Karpas-422 (cell line): Measurements from ENCODE around the gene STRADB. TPM values are rescaled to one million over a fixed set of nuclear protein-coding genes. Genes with fewer than 3 reads are reported as not detected.
"Not testable (repeated sequence)": the region's sequence is repeated elsewhere in the genome, so short reads cannot be mapped to it uniquely, and the experiment has no call there.

Source experiments
- DNase-seq: peaks from one replicate; pipeline ENCODE4 v3.0.0-alpha.2; 2015
- H2AFZ ChIP-seq: fragments of 200-600 bp; sonication (generic); 2 replicates; pipeline ENCODE4 v1.6.1; 2014; ENCODE audit warnings: antibody characterized with exemption, low read length, mixed read lengths
- H3K27ac ChIP-seq: fragments of 200-600 bp; sonication (generic); 2 replicates; pipeline ENCODE4 v1.5.1; 2014; ENCODE audit warnings: mild to moderate bottlenecking, low read length, moderate library complexity
- H3K27me3 ChIP-seq: fragments of 200-600 bp; sonication (generic); 2 replicates; pipeline ENCODE4 v1.6.1; 2014; ENCODE audit warnings: low read length, mixed read lengths
- H3K36me3 ChIP-seq: fragments of 200-600 bp; sonication (generic); 2 replicates; pipeline ENCODE4 v1.6.1; 2014; ENCODE audit warnings: low read length, mixed read lengths; ENCODE audit not compliant: insufficient read depth
- H3K4me1 ChIP-seq: fragments of 200-600 bp; sonication (generic); 2 replicates; pipeline ENCODE4 v1.6.1; 2014; ENCODE audit warnings: mild to moderate bottlenecking, low read length, mixed read lengths
- H3K4me2 ChIP-seq: fragments of 200-600 bp; sonication (generic); 2 replicates; pipeline ENCODE4 v1.6.1; 2014; ENCODE audit warnings: low read length, low read depth, mild to moderate bottlenecking; ENCODE audit not compliant: poor library complexity, severe bottlenecking
- H3K4me3 ChIP-seq: fragments of 200-600 bp; sonication (generic); 2 replicates; pipeline ENCODE4 v1.5.1; 2014; ENCODE audit warnings: mild to moderate bottlenecking, antibody characterized with exemption, low read length, mixed read lengths
- H3K79me2 ChIP-seq: fragments of 200-600 bp; sonication (generic); 2 replicates; pipeline ENCODE4 v1.6.1; 2014; ENCODE audit warnings: mild to moderate bottlenecking, low read length, mixed read lengths
- H3K9ac ChIP-seq: fragments of 200-600 bp; sonication (generic); 2 replicates; pipeline ENCODE4 v1.6.0; 2014; ENCODE audit warnings: low read length
- H3K9me2 ChIP-seq: fragments of 200-600 bp; sonication (generic), shearing (Covaris generic); replicated peaks from 2 replicates; pipeline ENCODE4 v1.6.0; 2014; ENCODE audit warnings: mild to moderate bottlenecking, low read length, moderate library complexity; ENCODE audit not compliant: insufficient read depth
- H3K9me3 ChIP-seq: fragments of 300-700, 200-600 bp; sonication (generic); 2 replicates; pipeline ENCODE4 v1.6.1; 2014; ENCODE audit warnings: low read length, mixed read lengths
- H4K20me1 ChIP-seq: fragments of 200-600 bp; sonication (generic); 2 replicates; pipeline ENCODE4 v1.6.1; 2014; ENCODE audit warnings: mild to moderate bottlenecking, antibody characterized with exemption, low read length, low read depth; ENCODE audit not compliant: insufficient read depth
- total RNA-seq: library from RNA; depleted of rRNA; stranded (reverse); fragments of >200 nt; shearing (Covaris generic); gene quantifications from 2 replicates; pipeline ENCODE4 v1.2.3, GENCODE V29; 2014; ENCODE audit warnings: low replicate concordance

The STRADB gene
- total RNA-seq, 1 experiment from 2014 or later, result 10.7 TPM

DNA sequence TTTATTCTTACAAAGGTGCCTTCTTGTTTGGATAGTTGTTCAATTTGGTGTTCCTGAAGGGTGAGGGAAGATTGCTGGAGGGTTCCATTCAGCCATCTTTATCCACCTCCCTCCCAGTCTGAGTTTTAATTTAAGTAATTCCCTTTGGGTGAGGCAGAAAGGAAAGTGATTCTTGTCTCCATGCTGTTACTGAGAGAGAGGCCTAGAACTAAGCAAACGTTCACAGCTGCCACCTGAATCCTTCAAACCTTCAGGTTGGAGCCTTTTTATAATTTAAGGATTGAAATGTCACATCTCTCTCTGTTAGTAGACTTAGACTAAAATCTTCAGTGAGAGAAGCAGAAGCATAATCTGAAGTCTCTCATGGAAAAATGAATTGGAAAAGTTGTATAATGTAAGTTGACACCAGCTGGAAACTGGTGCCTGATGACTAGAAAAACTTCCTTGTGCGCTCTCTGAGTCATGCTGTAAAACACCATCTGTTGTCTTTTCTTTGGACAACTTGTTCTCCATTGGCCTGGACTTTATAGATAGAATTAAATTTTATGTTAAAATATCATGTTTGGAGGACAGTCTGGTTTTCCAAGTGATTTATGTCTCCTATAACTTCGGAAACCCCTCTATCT lies 14.6 kb downstream of the STRADB start:
- DNase-seq, result no peak
- H4K20me1 ChIP-seq, result no peaks in the 10 kb centered on the region
- no peak overlapping the region for H3K4me3 ChIP-seq
- H3K27me3 ChIP-seq, result no peaks in the 10 kb centered on the region
- H3K9ac ChIP-seq, result no peak overlapping the region
- H3K36me3 ChIP-seq, result no peaks in the 10 kb centered on the region
- H3K9me3 ChIP-seq, result no peaks in the 10 kb centered on the region
- no peaks in the 10 kb centered on the region for H3K4me1 ChIP-seq
- H3K4me2 ChIP-seq, result no peak overlapping the region
- no peaks in the 10 kb centered on the region for H3K9me2 ChIP-seq
- no peak overlapping the region for H3K27ac ChIP-seq
- H3K79me2 ChIP-seq, result no peaks in the 10 kb centered on the region
- H2AFZ ChIP-seq, result no peak overlapping the region

DNA sequence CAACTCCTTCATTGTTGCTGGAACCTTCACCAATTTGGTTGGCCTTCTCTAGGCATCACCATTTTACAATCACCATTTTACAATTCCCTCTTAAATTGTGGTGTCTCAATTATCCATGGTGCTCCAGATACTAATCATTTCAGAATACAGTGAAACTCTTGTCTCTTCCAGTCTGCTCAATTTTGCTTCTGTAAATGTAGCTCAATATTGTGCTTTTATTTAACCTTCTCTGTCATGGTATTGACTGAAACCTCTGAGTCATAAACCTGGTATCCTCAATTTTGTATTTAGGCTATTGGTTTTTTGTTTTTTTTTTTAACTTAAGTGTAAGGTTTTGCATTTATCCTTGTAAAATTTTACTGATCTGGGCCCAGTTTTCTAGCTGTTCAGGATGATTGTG lies 16.1 kb downstream of the STRADB start:
- Histone ChIP-seq H4K20me1 (no peaks in the 10 kb centered on the region), H3K79me2 (no peaks in the 10 kb centered on the region), H3K4me2 (no peak overlapping the region), H3K4me1 (no peaks in the 10 kb centered on the region), H3K9me2 (no peaks in the 10 kb centered on the region), H3K9ac (no peak overlapping the region), H3K27ac (no peak overlapping the region), H3K4me3 (no peak overlapping the region), H3K27me3 (no peaks in the 10 kb centered on the region), H2AFZ (no peak overlapping the region), H3K9me3 (no peaks in the 10 kb centered on the region), H3K36me3 (no peaks in the 10 kb centered on the region)
- no peak for DNase-seq

DNA sequence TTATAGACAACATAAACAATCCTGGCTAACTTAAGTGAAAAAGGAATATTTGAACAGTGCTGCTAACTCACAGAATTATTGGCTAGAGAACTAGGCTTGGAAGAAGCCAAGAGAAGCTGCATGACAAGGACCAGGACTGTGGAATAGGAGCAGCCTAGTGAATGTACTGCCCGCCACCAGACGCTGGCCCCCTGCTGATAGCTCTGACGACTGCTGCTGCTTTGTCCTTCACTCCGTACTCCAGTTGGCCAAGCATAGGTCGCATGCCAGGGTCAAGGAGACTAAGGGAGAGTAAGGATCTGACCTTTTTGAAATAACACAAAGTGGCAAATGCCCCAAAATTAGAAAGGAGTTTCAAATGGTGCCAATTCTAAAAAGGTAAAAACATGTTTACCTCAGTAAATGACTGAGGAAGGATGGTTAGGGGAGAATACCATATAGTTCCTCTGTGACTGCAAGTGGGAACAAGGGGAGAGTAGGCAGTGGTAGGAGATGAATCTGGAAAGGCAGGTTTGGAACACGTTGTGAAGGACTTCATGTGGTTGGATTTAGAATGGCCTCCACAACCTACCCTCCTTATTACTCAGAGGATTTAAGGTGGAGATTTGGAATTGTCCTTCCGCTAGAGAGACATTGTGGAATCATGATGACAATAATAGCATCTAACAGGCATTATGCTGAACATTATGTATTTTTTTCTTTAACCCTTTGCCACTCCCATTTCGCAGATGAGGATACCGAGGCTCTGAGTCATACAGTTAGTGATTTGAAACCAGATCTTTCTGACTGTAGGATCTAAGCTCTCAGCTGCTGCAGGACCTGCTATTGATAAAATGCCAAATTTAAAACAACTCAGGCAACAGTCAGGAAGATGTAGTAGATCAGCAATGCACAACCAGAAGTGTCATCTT lies 19.5 kb downstream of the STRADB start:
- no peaks in the 10 kb centered on the region for H3K9me3 ChIP-seq
- no peak overlapping the region for H3K27ac ChIP-seq
- DNase-seq, result no peak
- no peaks in the 10 kb centered on the region for H3K9me2 ChIP-seq
- H2AFZ ChIP-seq, result no peak overlapping the region
- no peaks in the 10 kb centered on the region for H4K20me1 ChIP-seq
- no peaks in the 10 kb centered on the region for H3K36me3 ChIP-seq
- H3K4me1 ChIP-seq, result no peaks in the 10 kb centered on the region
- no peak overlapping the region for H3K9ac ChIP-seq
- no peaks in the 10 kb centered on the region for H3K79me2 ChIP-seq
- no peak overlapping the region for H3K4me3 ChIP-seq
- H3K27me3 ChIP-seq, result no peaks in the 10 kb centered on the region
- H3K4me2 ChIP-seq, result no peak overlapping the region

DNA sequence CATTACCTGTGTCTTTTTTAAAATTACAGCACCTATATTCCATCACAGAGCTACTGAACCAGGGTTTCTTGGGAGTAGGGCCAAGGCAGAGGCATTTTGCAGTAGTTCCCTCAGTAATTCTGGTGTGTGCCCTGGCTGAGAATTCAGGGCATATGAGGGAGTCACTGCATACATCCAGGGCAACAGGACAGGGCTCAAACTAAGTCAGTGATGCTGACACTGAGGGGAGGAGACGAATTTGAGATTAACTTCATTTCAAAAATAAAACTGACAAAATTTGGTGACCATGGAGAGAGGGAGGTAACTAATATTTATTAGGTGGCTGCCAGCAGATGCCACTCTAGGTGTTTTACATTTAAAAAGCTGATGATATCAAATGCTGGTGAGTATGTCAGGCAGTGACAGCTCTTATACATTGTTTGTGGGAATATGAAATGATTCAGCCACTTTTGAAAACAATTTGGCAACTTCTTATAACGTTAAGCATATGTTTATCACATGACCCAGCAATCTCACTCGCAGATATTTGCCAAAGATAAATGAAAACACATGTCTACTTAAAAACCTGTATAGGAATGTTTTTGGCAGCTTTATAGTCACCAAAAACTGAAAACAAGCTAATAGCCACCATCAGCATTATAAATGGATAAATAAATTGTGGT lies 20.3 kb downstream of the STRADB start:
- Histone ChIP-seq H3K9ac (no peak overlapping the region), H3K4me3 (no peak overlapping the region), H3K4me1 (no peaks in the 10 kb centered on the region), H3K4me2 (no peak overlapping the region), H3K9me2 (no peaks in the 10 kb centered on the region), H3K36me3 (no peaks in the 10 kb centered on the region), H3K27ac (no peak overlapping the region), H4K20me1 (no peaks in the 10 kb centered on the region), H3K9me3 (no peaks in the 10 kb centered on the region), H2AFZ (no peak overlapping the region), H3K27me3 (no peaks in the 10 kb centered on the region), H3K79me2 (no peaks in the 10 kb centered on the region)
- no peak for DNase-seq

DNA sequence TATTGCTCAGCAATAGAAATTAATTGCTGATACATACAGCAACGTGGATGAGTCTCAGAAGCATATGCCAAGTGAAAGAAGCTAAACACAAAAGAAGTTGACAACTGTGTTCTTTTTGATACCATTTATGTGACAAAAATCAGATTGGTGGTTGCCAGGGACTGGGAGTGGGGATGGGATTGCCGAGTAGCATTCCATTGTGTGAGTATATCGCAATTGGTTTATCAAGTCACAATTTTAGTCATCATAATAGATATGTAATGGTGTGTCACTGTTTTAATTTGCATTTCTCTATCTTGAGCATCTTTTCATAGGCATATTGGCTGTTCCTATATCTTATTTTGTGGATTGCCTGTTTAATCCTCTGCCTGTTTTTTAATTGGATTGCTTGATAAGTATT lies 20.9 kb downstream of the STRADB start:
- Histone ChIP-seq H2AFZ (no peak overlapping the region), H3K79me2 (no peaks in the 10 kb centered on the region), H3K9me3 (no peaks in the 10 kb centered on the region), H3K4me3 (no peak overlapping the region), H3K4me1 (no peaks in the 10 kb centered on the region), H3K9me2 (no peaks in the 10 kb centered on the region), H3K36me3 (no peaks in the 10 kb centered on the region), H3K27ac (no peak overlapping the region), H3K4me2 (no peak overlapping the region), H4K20me1 (no peaks in the 10 kb centered on the region), H3K27me3 (no peaks in the 10 kb centered on the region), H3K9ac (no peak overlapping the region)
- DNase-seq, result no peak

DNA sequence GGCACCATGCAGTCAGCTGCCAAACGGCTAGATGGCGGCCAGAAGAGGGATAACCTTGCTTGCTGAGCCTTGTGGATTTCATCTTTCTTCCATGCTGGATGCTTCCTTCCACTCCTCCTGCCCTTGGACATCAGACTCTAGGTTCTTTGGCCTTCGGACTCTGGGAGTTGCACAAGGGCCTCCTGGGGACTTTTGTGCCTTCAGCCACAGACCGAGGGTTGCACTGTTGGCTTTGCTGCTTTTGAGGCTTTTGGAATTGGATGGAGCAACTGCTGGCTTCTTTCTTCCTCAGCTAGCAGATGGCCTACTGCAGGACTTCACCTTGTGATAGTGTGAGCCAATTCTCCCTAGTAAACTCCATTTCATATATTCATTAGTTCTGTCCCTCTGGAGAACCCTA lies 31.0 kb downstream of the STRADB start:
- no peak overlapping the region for H3K9ac ChIP-seq
- no peaks in the 10 kb centered on the region for H3K9me2 ChIP-seq

DNA sequence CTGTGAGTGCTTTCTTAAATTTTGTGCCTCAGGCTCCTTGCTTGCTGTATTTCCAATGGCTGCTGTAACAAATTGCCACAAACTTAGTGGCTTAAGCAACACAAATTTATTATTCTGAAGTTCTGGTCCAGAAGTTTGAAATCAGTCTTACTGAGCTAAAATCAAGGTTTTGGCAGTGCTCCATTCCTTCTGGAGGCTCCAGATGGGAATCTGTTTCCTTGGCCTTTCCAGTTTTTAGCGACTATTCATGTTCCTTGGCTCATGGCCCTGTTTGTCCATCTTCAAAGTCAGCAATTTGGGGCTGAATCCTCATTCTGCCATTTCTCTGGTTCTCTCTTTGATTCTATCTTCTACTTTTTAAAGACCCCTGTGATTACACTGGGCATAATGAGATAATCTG lies 31.8 kb downstream of the STRADB start:
- Histone ChIP-seq H3K4me3 (no peak overlapping the region), H3K27me3 (no peaks in the 10 kb centered on the region), H4K20me1 (no peaks in the 10 kb centered on the region), H3K36me3 (no peaks in the 10 kb centered on the region), H3K9me2 (no peaks in the 10 kb centered on the region), H3K79me2 (no peaks in the 10 kb centered on the region), H3K9ac (no peak overlapping the region), H3K4me2 (no peak overlapping the region), H3K4me1 (no peaks in the 10 kb centered on the region), H3K9me3 (no peaks in the 10 kb centered on the region), H2AFZ (no peak overlapping the region), H3K27ac (no peak overlapping the region)
- no peak for DNase-seq

More for the DNA sequence above, 31.0 kb downstream of the STRADB start:
- no peak for DNase-seq
- Histone ChIP-seq H3K9me3 (no peaks in the 10 kb centered on the region), H3K27me3 (no peaks in the 10 kb centered on the region), H3K36me3 (no peaks in the 10 kb centered on the region), H3K4me2 (no peak overlapping the region), H3K79me2 (no peaks in the 10 kb centered on the region), H4K20me1 (no peaks in the 10 kb centered on the region), H3K4me1 (no peaks in the 10 kb centered on the region), H3K4me3 (no peak overlapping the region), H3K27ac (no peak overlapping the region), H2AFZ (no peak overlapping the region)

DNA sequence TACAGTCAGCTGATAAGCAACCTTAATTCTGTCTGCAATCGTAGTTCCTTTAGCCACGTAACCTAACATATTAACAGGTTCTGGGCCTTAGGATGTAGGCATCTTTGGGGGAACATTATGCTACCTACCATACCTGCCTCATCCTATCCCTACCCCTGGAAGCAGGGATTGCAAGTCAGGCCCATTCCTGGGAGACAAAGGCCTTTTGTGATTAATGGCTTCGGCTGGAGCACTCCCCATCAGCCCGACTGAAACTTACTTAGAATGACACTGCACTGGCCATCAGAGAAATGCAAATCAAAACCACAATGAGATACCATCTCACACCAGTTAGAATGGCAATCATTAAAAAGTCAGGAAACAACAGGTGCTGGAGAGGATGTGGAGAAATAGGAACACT lies 32.2 kb downstream of the STRADB start:
- H3K4me3 ChIP-seq, H3K4me2 ChIP-seq, H3K4me1 ChIP-seq, H3K27ac ChIP-seq, H3K27me3 ChIP-seq, DNase-seq, H3K79me2 ChIP-seq, H3K9me2 ChIP-seq, H3K36me3 ChIP-seq, H2AFZ ChIP-seq, H4K20me1 ChIP-seq, H3K9me3 ChIP-seq, H3K9ac ChIP-seq: not testable (repeated sequence)
